Stimulated activated CD4-positive, alpha-beta T cell treated with anti-CD3 and anti-CD28 coated beads, TNF-alpha, amount 100 ng/mL, for 4 hours (primary cell): ENCODE measurements around the gene CFAP107.
"Not testable (repeated sequence)": the region's sequence is repeated elsewhere in the genome, so short reads cannot be mapped to it uniquely, and the experiment has no call there.

ENCODE experiments used
- DNase-seq, 3 experiments: peaks; one replicate each; pipeline ENCODE4 v3.0.0-alpha.2; 2020; ENCODE audit warnings: low read depth in 3 of 3

The CFAP107 gene

GRCh38 chr1:12778061-12778460, 32.1 kb downstream of the CFAP107 start:
- DNase-seq = no peak

- DNase-seq = no peak
Measured at GRCh38 chr1:12778907-12779306, 32.9 kb downstream of the CFAP107 start.

- not testable (repeated sequence) for DNase-seq
Measured at GRCh38 chr1:12781488-12781887, 35.5 kb downstream of the CFAP107 start.

- not testable (repeated sequence) for DNase-seq
Measured at GRCh38 chr1:12783783-12784182, 37.8 kb downstream of the CFAP107 start.

GRCh38 chr1:12784729-12785128, 38.7 kb downstream of the CFAP107 start:
- DNase-seq = not testable (repeated sequence)

- not testable (repeated sequence) for DNase-seq
Measured at GRCh38 chr1:12791097-12791496, 45.1 kb downstream of the CFAP107 start, which contains the start of gene PRAMEF1. Gene PRAMEF1 (plus strand): TSS chr1:12791397. CDS start chr1:12793228, 1,831 bp downstream.

- no peak for DNase-seq
Measured at GRCh38 chr1:12798911-12799310, 52.9 kb downstream of the CFAP107 start.

- no peak for DNase-seq
Measured at GRCh38 chr1:12799730-12800129, 53.7 kb downstream of the CFAP107 start.

GRCh38 chr1:12809933-12810332, 63.9 kb downstream of the CFAP107 start:
- DNase-seq = no peak

GRCh38 chr1:12810691-12811408, 64.8 kb downstream of the CFAP107 start:
- no peak for DNase-seq

GRCh38 chr1:12811409-12811784, 65.4 kb downstream of the CFAP107 start:
- DNase-seq = no peak
